ENCODE data around the gene USP34. TPM values are rescaled to one million over a fixed set of nuclear protein-coding genes. Genes with fewer than 3 reads are reported as not detected.

USP34 gene
- total RNA-seq, 1 experiment from 2014 or later = 76.3 TPM

DNA sequence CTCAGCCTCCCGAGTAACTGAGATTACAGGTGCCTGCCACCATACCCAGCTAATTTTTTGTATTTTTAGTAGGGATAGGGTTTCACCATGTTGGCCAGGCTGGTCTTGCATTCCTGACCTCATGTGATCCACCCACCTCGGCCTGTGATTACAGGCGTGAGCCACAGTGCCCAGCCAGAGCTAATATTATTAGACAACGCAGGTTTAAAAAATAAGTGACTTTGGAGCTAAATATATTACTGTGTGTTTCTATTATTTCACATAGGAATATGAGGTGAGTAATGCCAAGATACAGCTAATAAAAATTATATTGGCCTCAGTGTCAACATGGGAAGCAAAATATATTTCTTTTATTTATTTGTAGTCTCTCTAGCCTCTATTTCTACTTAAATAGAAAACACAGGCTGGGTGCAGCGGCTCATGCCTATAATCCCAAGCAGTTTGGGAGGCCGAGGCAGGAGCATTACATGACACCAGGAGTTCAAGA is 188.7 kb downstream of the USP34 start:
- ATAC-seq (no peak), DNase-seq (ENCODE audit: low read depth, low spot score) (no peak)
- Histone ChIP-seq H3K36me3 (ENCODE audit: control insufficient read depth in 1 of 2, insufficient read depth in 2 of 2, low read length in 2 of 2) (peaks cover 20 to 24% of the 10 kb centered on the region in 2 experiments; a peak in 3 of 4 replicates), H3K4me1 (ENCODE audit: control insufficient read depth in 1 of 2, insufficient read depth in 2 of 2, low read length in 2 of 2) (no peaks in the 10 kb centered on the region), H4K20me1 (ENCODE audit: insufficient read depth) (no peaks in the 10 kb centered on the region; the same call in 1 of the 2 replicates), H2AFZ (ENCODE audit: low read depth, low read length, poor library complexity, severe bottlenecking) (no peak overlapping the region), H3K9me2 (ENCODE audit: insufficient read depth) (no peaks in the 10 kb centered on the region), H3K9me3 (ENCODE audit: control insufficient read depth in 1 of 2, insufficient read depth in 1 of 2, low read depth in 1 of 2, low read length in 2 of 2) (no peaks in the 10 kb centered on the region), H3K9ac (ENCODE audit: low read length) (no peak overlapping the region), H3K27ac (ENCODE audit: low read depth, low read length) (no peak overlapping the region), H3K4me3 (replicated peaks in 1 of 2; ENCODE audit: low read depth in 1 of 2, low read length in 2 of 2) (no peak overlapping the region), H3K27me3 (ENCODE audit: insufficient read depth, low read length) (no peaks in the 10 kb centered on the region), H3K4me2 (ENCODE audit: low read length) (no peak overlapping the region), H3K79me2 (ENCODE audit: insufficient read depth, low read length) (no peaks in the 10 kb centered on the region)
- BruUV-seq (replicated peaks) = no TSS peak
- intact Hi-C loops (cut with micrococcal nuclease) = no loop called here
- RAD21 ChIA-PET (ENCODE audit: low non-redundant PET in 1 of 2, low total read pairs in 2 of 2, uncharacterized antibody in 2 of 2, unreplicated experiment in 2 of 2) = no interaction called here
- TF ChIP-seq ZBTB33 (IDR thresholded peaks at IDR 0.05; ENCODE audit: extremely low read depth, insufficient replicate concordance, low read length) (no peak), RAD21 (IDR thresholded peaks at IDR 0.05; ENCODE audit: low read depth) (no peak), POLR2A (IDR thresholded peaks at IDR 0.05; ENCODE audit: borderline replicate concordance, extremely low read depth, insufficient read depth, insufficient read length) (no peak), SP1 (IDR thresholded peaks at IDR 0.05; ENCODE audit: low read depth) (no peak), FOSL1 (IDR thresholded peaks at IDR 0.05; ENCODE audit: low read depth) (no peak), SRF (IDR thresholded peaks at IDR 0.05; ENCODE audit: low read depth) (no peak), EGR1 (IDR thresholded peaks at IDR 0.05; ENCODE audit: low read depth) (no peak), EZH2 (IDR thresholded peaks at IDR 0.05) (no peak), ELF1 (IDR thresholded peaks at IDR 0.05; ENCODE audit: borderline replicate concordance, low read depth) (no peak), CBX3 (IDR thresholded peaks at IDR 0.05; ENCODE audit: low read depth) (no peak)
- CTCF ChIA-PET = interaction anchor here (1.0 kb wide), 1 partner anchor 36 kb away, joined by 3 read pairs; no protein-coding TSS in a partner anchor
- POLR2A ChIA-PET = no interaction called here

Data from HCT116 (cell line).